GM21737 (cell line): Measurements from ENCODE around the gene HMGB3.
"Not testable (repeated sequence)": the region's sequence is repeated elsewhere in the genome, so short reads cannot be mapped to it uniquely, and the experiment has no call there.

ENCODE experiments used
- ATAC-seq: cut with Tn5 transposase; IDR thresholded peaks from one replicate; pipeline ENCODE4 v1.9.1; 2021; ENCODE audit warnings: mild to moderate bottlenecking, moderate library complexity; ENCODE audit not compliant: unreplicated experiment

The HMGB3 gene

DNA sequence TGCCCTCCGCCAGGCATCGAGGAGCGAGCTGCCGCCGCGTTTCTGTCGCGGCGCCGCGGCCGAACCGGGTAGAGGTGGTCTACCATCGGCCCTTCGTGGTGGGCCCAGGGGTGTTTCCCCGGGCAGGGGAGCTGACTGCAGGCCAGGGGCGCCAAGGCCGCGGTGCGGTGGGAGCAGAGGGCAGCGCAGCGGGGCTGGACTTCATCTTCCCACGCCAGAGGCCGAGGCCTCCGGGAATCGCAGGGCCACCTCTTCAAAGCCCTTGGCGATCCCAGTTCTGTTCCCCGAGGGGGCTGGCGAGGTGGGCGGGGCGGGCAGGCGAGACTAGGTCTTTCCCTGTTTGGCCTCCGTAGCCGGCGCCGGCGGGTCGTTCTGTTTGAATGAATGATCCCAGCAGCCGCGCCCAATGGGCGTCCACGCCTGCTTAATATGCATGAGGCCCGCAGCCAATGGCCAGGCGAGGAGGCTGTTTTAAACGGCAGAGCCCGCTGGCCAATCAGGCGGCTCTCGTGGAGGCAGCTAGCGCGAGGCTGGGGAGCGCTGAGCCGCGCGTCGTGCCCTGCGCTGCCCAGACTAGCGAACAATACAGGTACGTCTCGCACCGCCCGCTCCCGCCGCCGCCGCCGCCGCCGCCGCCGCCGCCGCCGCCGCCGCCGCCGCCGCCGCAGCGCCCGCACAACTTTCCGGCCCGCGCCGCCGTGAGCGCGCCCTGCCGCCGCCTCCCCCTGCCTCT lies at the start of gene HMGB3:
Gene HMGB3 (plus strand): TSS at position 548 of the 733 bp plus-strand sequence. CDS start 2,265 bp downstream, outside the sequence.
- ATAC-seq: peak; percentile 99

DNA sequence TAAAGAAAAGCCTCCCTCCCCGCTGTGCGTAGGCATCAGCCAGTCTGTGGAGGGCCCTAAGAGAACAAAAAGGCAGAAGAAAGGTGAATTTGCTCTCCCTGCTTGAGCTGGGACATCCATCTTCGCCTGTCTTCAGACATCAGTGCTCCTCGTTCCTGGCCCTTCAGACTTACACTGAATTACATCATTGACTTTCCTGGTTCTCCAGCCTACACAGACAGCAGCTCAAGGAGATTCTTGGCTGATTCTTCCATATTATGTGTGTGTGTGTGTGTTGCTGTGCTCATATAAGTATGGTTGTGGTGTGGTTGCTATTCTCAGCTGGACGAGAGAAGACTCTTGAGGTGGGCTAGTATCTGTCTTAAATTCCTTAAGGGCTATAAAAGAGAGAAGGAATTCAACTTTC lies 49.2 kb upstream of the HMGB3 start:
- ATAC-seq: no peak

DNA sequence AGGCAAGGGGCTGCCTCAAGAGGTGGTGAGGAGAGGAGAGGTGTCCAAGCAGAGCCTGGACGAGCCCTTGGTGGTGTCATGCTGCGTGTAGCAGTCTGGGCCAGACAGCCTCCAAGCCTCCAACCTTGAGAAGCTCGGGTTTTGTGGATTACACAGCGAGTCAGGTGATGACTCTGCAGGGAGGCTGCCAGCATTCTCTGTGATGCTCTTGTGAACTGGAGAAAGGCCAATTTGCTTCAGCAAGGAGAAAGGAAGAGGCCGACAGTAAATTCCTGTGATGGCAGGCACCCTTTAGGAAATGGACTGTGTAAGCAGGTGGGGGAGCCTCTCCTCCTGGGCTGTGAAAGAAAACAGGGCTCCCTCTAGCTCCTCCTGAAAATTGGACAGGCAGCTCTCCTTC lies 48.7 kb upstream of the HMGB3 start:
- no peak for ATAC-seq

DNA sequence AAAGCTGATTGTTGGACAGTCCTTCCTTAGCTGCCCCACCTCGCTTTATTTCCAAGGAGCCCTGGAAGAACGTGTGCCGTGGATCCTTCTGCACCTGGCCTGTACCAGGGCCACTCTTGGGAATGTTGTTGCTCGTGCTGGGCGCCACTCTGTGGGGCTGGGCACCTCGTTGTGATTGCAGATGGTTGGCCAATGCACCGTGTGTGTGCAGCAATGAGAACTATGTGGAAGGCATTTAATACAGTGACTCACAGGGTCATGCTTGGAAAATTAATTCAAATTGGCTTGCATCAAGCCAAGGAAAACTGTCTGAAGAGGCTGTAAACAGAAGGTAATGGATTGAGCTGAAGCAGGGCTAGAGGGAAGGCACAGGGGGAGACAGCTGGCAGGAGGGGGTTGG lies 47.7 kb upstream of the HMGB3 start:
- ATAC-seq: no peak

DNA sequence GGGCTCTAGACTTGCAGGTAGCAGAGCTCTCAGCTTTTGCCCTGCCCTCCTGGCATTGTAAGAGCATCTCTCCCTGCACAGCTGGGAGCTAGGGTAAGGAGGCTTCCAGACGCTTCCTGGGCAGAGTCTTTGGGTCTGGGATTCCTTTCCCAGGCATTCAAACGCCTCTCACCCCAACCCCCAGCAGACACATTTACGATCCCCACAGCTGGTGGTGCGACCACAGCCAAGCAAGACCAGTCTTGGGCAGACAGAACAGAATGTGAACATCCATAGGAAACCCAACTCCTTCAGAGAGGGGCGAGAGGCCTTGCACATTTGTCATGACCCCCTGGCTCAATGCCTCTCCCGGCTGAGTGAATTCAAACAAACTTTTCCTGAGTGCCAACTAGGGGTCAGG lies 46.6 kb upstream of the HMGB3 start:
- ATAC-seq: no peak

DNA sequence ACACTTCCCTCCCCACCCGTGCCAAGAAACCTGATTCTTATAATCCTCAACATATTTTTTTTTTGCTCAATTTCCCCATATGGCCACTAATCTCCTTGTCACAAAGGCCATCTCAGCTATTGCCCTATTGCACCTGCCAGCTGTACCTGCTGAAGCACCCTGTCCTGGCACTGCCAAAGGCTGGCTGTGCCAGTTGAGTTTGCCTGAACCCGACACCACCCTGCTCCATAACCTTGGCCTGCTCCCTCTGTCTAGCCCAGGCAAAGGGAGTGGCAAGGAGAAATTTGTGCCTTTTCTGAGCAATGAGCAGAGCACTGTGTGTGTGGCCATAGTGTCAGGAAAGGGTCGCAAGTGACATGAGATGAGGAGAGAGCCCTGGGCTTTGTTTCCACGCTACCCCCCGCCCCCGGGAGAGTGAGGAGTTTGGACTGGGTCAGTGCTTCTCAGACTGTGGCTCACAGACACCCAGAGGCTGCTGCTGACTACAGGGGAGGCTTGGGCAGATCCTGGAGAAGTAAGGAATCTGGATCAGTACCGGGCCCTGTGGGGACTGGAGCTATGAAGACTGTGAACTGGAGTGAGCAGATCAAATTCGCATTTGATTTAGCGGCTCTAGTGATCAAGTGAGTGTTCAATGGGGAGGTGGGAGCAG lies 42.2 kb upstream of the HMGB3 start:
- ATAC-seq: no peak

DNA sequence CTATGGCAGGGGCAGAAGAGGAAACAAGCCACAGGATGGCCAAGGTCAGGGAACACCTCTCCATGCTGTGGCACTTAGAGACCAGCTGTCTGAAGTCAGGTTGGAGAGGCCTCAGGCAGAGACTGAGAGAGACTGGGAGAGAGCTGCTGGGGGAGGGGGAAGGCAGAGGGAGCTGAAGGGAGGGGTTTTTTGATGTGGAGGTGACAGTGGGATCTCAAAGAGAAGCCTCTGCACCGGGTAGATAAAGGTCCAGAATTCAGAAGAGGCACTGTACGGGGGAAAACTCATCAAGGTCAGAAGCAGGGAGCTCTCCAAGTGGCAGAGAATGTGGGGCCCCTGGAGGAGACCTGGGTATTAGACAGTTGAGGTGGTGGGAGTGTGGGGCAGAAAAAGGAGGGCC lies 41.6 kb upstream of the HMGB3 start:
- no peak for ATAC-seq

DNA sequence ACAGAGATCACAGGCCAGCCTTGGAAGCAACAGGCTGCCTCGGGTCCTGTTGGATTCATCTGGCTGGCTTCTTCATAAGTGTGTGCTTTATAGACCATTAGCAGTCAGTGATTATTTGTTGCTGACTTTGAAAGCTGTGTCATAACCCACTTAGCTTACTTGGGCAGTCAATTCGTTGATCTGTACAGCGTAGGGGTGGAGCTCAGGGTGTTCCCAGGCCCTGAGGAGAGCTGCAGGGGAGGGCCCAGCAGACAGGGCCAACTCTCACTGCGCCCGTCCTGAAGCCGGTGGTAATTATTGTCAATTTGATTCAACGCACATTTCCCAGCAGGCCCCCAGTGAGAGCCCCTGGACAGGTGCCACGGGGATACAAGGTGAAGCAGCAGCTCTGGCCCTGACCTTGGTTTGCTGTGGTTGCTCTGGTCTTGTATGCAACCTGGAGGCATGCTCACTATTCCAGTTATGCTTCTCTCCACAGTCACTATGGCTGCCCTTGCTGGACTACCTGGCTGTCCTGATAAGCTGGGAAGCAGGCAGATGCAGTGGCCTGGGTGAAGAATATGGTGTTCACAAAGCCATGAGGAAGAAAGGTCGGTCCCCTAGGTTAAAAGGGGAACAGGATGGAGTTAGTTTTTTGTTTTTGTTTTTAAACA lies 40.1 kb upstream of the HMGB3 start:
- no peak for ATAC-seq

DNA sequence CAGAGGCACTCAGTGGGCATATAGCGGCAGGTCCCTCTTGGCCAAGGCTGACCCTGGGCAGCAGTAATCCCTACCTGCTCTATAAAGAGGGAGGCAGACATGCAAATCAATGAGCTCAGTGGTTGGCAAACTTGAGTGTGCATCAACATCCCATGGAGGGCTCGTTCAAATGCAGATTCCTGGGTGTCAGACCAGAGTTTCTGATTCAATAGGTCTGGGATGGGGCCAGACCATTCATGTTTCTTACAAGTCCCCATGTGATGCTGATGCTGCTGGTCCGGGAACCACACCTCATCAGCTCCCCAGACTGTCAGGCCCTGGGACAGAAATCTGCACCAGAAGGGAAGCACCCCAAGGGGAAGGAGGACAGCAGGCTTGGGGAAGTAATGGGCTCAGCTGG lies 38.9 kb upstream of the HMGB3 start:
- no peak for ATAC-seq

DNA sequence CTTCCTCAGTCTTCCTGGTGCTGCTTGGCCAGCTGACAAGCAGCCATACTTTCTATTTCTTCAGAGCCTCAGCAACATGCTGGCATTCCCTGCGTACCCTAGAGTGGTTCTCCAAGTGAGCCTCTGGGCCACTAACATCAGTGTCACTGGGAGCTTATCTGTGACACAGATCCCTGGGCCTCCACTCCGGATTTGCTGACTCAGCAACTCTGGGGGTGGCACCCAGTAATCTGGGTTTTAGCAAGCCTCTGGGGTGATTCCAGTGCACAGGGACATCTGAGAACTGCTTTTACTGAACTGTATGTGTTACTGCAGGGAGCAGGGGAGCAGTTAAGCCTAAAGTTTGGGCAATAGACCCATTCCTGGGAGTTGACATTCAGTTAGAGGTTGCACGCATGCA lies 28.2 kb upstream of the HMGB3 start:
- ATAC-seq: no peak

DNA sequence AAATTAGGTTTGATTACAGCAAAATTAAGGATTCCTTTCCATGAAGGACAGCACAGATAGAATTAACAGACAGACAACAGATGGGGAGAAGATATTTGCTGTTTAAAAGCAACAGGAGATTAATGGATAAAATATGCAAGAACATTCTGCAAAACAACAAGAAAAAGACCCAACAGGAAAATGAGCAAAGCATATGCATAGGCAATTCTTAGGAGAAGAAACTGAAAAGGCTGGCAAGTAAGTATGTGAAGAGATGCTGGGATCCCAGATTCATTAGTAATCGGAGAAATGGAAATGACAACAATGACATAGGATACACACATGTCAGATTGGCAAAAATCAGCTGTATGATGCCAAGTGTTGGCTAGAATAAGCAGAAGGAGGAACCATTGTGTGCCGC lies 27.5 kb upstream of the HMGB3 start:
- no peak for ATAC-seq

DNA sequence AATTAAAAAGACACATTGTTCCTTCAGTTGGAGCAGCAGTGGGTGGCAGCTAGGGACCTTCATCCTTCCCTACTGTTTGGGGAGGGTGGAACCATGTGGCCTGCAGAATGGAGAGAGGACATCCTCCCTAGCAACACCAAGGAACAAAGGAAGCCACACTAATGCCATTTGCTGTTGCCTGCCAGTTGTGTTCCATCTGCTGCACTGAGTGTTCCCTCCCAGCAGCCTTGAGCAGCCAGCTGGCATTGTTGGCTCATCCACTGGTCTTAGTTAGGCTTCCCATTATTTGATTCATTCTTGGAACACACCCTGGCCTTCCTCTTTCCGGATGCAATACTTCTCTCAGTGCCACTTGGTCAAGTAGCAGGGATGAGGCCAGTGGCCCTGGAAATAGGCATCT lies 25.0 kb upstream of the HMGB3 start:
- no peak for ATAC-seq

DNA sequence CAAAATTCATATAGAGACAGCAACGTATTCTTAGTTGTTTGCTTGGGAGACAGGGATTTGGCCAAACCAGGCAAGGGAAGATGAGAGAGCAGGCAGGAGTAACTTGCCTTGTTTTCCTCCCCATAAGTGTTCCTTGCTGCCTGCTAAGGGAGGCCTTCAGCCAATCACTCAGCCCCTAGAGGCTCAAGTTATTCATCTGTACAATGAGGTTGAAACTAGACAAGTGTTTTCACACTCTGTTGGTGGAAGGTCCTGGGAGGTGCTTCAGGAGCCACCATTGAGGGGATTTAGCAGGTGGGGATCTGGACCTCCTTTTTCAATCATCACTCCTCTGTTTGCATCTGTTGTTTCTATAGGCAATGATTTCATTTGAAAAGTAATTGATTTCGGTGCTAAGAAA lies 23.6 kb upstream of the HMGB3 start:
- ATAC-seq: no peak

DNA sequence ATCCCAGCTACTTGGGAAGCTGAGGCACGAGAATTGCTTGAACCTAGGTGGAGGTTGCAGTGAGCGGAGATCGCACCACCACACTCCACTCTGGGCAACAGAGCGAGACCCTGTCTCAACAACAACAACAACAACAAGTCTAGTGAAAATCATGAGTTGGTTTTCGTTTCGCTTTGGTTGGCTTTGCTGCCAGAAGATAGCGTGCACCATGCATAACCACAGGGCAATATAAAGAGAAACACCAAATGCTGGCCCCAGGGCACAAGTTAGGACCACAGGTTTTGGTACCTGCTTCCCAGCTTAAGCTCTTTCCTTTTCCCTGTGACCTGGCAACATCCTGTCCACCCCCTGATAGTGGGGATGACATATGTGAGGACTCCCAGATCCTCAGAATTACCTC lies 21.5 kb upstream of the HMGB3 start:
- no peak for ATAC-seq

DNA sequence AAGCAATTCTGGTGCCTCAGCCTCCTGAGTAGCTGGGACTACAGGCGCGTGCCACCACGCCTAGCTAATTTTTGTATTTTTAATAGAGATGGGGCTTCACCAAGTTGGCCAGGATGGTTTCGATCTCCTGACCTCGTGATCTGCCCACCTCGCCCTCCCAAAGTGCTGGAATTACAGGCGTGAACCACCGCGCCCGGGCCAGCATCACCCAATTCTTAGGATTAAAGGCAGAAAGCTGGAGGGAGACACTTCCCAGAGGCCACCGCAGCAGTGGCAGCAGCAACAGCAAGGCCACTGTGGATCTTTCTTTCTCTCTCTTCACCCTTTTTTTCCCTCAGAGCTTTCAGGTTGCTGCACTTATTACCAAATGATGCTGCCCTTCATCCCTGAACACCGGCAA lies 18.7 kb upstream of the HMGB3 start:
- not testable (repeated sequence) for ATAC-seq

DNA sequence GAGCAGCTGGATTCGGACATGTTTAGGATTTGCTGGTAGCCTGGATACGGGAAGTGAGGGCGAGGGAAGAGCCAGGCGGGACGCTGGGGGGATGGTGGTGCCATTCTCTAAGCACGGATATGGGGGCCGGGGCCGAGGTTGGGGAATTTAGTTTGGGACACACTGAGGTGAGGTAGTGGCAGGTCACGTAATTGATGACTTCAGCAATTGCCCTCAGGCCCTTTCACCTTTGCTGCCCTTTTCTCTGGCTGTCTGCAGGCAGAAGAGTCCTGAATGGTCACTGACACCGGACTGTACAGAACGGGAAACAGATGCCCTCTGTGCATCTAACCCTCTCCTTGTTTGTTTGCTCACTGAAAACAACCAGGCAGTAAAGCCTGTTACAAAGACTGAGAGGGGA lies 16.9 kb upstream of the HMGB3 start:
- no peak for ATAC-seq

DNA sequence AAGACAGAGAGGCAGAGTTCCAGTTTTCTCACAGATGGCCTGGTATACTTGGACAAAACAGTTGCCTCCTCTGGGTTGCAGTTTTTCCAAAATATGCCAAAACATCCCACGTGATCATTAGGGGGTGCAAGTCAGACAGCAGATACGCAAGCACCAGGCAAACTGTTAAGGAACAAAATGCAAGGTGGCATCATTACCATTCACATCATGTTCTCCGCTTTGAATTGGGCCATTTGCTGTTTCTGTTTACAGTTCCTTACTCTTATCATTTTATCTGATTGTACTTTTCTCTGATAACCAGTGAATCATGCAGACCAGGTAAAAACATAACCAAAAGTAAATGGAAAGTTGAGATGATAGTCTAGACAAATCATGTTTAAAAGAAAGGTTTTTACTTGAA lies 16.4 kb upstream of the HMGB3 start:
- no peak for ATAC-seq

DNA sequence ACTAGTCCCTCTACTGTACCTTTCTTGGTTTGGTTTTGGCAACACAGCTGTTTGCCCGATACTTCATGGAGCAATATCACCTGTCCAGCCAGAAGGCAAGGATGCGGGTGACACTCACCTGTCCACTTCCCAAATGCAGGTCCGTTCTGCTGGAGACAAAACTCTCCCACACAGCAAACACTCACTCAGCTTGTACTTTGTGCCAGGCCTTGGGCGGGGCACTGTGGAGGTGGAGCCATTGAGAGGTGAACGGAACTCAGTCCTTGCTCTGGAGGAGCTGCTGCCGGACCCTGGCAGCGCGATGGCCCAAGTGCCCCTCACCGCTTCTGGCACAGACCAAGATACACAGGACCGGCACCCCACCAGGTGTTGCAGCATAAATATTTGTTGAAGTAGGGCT lies 15.3 kb upstream of the HMGB3 start:
- ATAC-seq: no peak

DNA sequence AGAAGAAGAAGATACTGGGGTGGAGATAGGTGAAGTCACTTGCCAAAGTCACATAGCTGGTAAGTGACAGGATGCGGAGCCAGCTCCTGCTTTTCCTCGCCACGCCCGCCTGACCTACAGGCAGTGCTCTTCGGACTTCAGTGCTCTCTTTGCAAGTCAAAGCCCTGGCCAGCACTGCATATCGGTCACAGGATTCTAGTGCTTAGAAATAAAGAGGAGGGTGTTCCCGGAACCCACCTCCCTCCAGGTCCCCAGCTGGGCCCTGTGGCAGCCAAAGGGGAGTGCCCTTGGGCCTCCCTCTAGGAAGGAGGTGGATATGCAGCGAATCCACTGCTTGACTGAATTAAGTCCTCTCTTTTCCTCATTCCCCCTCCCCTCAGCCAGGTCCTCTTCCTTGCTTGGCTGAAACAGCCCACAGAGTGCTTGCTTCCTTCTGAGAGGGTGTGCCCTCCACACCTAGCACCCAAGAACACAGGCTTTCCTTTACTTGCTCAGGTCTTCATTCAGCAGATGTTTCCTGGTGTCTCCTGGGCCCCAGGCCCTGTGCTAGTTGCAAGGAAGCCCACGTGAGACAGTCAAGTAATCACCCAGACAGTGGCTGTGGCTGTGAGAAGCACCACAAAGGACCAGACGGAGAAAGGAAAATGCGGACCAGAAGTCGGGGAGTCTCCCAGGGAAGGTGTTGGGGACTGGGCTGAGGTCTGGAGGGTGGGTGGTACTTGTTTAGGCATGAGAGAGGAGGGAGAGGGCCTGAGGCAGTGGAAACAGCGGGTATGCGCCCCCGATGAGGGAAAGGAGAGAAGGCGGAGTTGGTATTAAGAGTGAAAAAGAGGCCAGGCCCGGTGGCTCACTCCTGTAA lies 14.0 kb upstream of the HMGB3 start:
- no peak for ATAC-seq

DNA sequence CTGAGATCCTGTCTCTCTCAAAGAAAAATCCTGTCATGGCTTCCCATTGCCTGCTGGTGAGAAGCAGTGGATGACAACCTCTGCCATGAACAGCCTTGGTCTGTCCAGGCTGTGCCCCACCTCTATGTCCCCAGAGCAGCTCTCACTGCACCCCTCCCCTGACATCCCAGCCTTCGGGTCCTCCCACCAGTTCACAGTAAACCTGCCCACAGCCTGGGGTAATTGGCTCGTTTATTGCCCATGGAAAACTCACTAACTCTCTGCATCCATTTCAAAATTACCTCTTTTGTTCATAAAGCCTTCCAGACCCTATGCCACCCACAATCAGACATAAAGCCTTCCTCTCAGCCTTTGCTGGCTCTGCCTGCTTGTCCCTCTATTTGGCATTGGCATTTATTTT lies 10.7 kb upstream of the HMGB3 start:
- ATAC-seq: no peak

DNA sequence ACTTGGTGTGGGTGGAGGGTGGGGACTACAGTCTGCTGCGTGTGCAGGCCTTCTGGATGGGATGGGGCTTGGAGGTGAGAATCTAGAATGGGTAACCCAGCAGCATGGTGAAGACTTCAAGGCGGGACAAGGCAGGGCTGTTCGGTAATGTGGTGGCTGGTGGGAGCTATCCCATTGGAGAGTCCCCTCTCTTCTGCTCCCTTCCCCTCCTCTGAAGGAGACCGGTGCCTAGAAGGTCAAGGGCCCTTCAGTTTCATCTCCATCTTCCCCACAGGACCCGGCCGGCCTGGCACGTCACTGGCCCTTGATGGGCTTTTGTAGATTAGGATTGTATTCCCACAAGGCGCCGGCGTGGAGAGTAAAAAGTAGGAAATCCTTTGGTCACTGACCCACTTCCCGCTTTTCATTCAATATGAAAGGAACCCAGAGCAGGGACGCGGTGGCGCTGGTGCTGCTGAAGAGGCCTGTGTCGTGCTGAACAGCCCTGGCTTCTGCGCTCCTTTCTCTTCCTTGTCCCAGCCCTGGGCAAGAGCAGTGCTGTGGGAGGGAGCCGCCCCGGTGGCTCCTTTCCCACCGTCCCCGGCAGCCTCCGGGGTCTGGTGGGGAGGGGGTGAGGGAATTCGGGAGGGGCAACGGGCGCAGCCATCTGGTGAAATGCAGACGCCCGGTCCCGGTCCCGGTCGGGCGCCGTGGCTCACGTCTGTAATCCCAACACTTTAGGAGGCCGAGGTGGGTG lies 7.3 kb upstream of the HMGB3 start:
- ATAC-seq: no peak
